ENCODE data around the gene CLCNKA.

- TF ChIP-seq CTCF (IDR thresholded peaks at IDR 0.05) (no peak), POLR2A (IDR thresholded peaks at IDR 0.05) (no peak)
Observed at GRCh38 chr1:16043950-16044349, 22.1 kb downstream of the CLCNKA start.

Data from body of pancreas (tissue), 4 donors.